AG20443 (cell line): ENCODE data around the gene FZD10.

Source experiments
- DNase-seq: peaks from one replicate; pipeline ENCODE4 v3.0.0; 2012; ENCODE audit warnings: low spot score, mixed read lengths

FZD10 gene

DNA sequence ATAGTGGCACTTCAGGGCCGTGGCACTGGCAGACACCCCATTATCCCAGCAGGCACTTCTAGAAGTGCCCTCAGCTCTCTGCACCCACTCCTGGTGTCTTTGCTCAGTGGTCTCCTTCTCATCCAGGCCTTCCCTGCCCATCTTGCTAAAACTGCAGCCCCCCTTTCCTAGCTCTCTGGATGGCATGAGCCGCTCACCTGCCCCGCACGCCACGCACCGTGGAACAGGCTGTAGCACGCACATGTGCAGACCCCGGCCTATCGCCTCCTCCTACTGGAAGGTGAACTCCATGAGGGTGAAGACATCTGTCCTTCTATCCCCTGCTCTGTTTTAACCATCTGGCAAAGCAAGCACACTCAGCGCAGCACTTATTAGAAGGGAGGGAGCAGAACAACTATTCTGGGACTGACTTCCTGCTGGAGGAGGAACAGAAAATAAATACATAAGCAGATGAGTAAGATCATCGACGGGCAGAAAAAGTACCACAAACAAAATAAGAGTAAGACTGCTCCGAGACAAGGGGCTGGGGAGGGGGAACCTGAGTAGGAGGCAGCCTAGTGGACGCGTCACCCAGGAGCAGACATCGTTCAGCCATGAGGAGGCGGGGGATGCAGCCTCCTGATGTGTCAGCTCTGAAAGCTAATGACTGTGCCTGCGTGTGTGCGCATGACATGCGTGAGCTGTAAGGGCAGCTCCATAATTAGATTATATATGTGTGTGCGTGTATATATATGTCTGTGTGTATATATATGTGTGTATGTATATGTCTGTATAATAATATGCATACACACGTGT is 7.8 kb upstream of the FZD10 start:
- no peak for DNase-seq

DNA sequence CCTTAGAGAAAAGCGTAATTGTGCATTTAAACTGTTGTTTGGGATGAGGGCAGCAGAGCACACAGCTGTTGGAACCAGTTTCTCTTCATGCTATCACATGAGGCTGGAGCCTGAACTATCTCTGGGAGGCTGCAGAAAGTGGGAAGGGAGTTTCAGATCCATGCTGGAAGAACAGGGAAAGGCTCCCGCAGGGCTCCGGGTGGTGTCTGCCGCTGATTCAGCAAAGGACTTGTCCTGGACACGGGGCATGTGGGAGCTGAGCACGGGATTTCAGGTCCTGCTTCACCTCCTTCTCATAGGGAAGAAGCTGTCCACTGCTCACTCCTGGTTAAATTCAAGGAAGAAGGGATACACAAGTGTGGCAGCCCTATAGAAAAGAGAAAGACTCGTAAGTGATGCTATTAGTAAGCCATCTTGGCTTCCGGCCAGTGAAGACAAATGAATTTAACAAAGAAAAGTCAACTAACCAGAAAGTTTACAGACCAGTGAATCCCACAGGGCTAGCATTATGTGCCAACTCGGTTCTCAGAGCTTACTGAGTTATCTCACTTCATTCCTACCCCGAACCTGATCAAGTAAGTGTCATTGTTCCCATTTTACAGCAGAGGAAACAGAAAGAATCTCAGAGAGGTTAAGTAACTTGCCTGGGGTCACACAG is 6.7 kb upstream of the FZD10 start:
- DNase-seq = no peak

DNA sequence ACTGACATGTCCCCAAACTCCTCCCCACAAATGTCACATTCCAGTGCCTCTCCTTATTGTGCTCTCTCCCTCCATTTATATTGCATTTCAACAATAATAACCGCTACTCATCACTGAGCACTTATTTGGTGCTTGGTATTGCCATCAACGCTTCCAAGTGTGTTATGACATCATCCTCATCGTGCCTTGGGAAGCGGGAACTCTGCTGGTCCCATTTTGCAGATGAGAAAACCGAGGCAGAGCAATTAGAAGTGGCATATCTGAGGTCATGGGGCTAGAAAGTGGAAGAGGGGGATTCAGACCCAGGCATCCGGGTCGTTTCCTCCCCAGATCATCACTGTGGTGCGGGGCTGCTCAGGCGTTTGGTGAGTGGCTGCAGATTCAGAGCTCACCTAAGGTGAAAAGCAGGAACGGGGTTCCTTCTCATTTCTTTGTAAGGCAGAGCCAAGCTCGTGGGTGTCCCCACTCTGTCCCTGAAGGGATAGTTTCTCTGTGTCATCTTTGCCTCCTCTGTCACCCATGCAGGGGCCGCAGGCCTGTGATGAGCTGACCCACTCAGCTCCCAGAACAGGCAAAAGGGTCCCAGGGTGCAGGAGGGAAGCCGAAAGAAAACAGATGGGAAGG is 5.5 kb upstream of the FZD10 start:
- no peak for DNase-seq

DNA sequence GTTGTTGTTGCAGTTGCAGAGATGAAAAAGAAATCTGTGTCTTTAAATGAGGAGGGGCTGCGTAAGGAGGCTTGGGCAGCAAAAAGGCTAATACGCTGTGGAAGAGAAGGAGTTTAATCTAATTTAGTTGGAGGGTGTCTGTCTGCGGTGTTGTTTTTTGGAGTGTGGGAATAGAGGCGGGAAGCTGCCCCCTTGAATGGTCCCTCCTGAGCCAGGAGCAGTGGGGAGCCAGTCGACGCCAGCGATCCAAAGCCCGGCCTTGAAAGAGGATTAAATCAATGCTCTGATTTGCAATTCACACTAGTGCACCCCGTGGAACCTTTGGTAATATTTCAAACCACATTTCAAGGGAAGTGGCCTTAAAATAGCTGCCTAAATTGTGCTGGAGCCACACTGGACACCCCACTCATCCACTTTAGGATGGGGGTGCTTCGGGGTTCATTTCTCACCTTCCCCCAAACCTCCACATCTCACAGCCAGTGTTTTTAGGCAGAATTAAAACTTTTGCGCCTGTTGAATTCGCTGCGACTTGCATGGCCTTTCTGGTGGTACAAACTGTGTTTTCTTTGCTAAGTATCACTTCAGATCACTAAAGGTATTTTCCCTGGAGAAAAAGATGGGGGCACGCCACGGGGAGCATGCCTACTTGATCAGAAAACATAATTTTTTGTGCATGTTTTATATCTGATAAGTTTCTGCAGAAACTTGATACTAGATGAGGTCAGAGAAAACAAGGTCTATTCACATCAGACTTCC is 4.1 kb upstream of the FZD10 start:
- no peak for DNase-seq

DNA sequence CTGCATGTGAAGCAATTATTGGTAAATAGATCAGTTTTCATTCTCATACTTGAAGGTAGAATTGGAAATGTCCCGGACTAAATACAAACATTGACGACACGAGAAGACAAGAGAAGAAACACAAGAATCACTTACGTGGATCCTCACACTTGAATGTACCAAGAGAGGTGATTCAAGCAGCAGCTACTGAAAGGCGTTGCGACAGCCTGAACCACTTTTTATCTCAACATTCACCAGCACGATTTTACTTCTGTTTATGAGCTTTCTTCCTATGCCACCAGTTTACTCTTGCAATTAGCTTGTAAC is 3.6 kb upstream of the FZD10 start:
- DNase-seq = no peak

DNA sequence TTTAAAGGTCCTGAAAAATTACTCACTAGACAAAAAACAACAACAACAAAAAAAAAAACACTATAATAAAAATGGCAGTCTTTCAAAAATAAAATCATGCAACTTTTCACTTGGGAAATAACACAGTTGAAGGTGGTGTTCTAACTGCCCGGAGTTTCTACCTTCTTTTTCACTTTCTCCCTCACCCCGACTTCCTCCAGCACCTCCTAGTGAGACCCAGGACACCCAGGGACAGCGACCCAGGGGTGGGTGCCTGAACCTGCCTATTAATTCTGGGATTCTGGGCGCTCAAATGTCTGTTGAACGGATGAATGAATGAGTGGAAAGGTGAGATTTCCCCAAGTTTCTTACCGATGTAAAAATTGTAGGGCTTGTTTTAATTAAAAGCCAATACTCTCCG is 2.0 kb upstream of the FZD10 start:
- no peak for DNase-seq

DNA sequence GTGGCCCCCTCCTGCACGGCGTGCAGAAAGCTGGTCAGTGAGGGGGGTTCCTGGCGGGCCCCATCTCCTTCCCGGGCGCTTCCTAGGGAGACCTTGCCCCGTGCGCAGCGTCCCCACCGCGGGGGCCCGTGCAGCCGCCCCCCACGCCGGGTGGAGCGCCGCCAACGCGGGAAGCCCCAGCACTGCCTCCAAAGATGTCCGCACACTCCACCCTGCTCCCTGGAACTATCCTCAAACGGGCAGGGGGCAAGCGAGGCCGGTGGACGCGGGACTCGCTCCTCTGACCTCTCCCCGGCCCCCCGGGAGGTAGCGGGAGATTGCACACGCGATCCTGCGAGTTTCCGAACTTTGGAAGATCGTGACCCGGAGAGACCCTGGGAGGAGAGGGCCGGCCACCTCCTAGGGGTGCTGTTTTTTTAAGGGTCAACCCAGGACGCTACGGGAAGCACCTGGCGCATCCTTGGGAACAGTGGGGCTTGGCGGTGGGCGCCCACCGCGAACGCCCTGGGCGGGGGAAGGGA is 1.5 kb upstream of the FZD10 start:
- no peak for DNase-seq

DNA sequence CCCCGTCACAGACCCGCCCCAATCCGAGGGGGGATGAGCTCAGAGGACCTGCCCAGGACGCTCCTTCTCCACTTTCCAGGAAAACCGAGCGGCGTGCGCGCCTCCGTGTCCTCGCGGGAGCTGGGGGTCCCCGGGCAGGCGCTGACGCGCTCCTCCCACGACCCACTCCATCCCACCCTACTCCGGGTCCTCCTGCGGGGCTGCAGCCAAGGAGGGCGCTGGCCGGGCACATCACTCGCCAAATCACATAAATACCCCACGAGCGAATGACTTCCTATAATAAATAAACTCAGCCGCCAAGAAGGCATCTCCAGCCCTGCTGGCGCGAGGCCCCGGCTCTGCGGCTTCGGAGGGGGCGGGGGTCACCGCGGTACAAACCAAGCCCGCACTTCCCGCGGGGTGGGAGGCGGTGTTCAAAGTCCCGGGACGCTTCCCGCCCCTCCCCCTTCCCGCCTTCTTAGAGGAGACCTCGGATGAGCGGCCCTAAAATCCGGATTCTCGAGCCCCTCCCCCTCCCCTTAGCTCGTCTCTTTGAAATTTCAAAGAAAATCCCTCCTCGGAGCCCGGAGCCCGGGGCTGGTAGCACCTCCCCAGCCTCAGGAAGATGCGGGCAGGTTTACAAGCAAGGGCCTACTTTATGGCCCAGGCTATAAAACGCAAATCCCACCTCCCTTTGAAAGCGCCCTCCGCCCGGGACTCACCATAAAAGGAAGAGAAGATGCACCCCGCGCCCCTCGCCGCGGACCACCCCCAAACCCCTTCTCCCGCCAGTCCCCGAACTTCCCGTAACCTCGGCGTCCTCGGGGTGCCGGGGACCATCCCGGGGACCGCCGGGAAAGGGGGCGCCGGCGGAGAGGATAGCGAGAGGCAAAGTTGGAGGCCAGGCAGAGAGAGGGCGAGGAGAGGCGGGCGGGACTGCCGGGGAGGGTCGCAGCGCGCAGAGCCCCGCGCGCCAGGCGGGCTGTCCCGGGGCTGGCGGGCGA is 712 bp upstream of the FZD10 start:
- DNase-seq = no peak

DNA sequence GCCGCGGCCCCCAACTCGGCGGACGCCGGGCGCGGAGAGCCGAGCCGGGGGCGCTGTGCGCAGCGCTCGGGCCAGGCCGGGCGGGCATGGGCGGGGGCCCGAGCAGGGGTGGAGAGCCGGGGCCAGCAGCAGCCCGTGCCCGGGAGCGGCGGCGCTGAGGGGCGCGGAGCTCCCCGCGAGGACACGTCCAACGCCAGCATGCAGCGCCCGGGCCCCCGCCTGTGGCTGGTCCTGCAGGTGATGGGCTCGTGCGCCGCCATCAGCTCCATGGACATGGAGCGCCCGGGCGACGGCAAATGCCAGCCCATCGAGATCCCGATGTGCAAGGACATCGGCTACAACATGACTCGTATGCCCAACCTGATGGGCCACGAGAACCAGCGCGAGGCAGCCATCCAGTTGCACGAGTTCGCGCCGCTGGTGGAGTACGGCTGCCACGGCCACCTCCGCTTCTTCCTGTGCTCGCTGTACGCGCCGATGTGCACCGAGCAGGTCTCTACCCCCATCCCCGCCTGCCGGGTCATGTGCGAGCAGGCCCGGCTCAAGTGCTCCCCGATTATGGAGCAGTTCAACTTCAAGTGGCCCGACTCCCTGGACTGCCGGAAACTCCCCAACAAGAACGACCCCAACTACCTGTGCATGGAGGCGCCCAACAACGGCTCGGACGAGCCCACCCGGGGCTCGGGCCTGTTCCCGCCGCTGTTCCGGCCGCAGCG is 639 bp downstream of the FZD10 start:
- DNase-seq = no peak

DNA sequence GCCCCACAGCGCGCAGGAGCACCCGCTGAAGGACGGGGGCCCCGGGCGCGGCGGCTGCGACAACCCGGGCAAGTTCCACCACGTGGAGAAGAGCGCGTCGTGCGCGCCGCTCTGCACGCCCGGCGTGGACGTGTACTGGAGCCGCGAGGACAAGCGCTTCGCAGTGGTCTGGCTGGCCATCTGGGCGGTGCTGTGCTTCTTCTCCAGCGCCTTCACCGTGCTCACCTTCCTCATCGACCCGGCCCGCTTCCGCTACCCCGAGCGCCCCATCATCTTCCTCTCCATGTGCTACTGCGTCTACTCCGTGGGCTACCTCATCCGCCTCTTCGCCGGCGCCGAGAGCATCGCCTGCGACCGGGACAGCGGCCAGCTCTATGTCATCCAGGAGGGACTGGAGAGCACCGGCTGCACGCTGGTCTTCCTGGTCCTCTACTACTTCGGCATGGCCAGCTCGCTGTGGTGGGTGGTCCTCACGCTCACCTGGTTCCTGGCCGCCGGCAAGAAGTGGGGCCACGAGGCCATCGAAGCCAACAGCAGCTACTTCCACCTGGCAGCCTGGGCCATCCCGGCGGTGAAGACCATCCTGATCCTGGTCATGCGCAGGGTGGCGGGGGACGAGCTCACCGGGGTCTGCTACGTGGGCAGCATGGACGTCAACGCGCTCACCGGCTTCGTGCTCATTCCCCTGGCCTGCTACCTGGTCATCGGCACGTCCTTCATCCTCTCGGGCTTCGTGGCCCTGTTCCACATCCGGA is 1.4 kb downstream of the FZD10 start:
- no peak for DNase-seq

DNA sequence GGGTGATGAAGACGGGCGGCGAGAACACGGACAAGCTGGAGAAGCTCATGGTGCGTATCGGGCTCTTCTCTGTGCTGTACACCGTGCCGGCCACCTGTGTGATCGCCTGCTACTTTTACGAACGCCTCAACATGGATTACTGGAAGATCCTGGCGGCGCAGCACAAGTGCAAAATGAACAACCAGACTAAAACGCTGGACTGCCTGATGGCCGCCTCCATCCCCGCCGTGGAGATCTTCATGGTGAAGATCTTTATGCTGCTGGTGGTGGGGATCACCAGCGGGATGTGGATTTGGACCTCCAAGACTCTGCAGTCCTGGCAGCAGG is 1.9 kb downstream of the FZD10 start:
- no peak for DNase-seq

DNA sequence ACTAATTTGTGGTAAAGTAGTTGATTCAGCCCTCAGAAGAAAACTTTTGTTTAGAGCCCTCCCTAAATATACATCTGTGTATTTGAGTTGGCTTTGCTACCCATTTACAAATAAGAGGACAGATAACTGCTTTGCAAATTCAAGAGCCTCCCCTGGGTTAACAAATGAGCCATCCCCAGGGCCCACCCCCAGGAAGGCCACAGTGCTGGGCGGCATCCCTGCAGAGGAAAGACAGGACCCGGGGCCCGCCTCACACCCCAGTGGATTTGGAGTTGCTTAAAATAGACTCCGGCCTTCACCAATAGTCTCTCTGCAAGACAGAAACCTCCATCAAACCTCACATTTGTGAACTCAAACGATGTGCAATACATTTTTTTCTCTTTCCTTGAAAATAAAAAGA is 2.7 kb downstream of the FZD10 start:
- no peak for DNase-seq

DNA sequence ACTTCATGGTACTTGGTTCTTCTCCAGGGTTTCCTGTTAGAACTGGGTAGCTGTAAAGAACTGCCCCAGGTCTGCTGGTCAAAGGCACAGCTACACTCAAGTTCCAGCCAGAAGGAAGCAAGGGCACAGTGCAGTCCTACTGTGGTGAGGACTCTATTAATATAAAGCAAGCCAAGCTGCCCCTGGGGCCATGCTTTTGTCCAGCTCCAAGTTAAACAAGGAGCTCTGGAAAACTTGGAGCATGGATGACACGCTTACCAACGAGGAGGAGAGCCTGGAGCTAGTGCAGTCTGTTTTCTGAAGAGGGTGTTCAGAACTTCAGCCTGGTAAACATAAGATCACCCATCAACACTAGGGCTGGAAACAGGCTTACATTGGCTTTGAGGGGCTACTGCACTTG is 4.0 kb downstream of the FZD10 start:
- DNase-seq = no peak

DNA sequence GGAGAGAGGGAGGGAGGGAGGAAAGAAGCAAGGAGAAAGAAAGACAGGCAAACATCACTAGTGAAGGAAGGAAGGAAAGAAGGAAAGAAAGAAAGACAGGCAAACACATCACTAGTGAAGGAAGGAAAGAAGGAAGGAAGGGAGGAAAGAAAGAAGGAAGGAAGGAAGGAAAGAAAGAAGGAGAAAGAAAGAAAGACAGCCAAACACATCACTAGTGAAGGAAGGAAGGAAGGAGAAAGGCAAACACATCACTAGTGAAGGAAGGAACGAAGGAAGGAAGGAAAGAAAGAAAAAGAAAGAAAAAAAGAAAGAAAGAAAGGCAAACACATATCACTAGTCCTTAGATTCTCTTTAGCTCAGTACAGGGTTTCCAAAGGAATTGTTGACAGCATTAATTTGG is 5.3 kb downstream of the FZD10 start:
- DNase-seq = no peak

DNA sequence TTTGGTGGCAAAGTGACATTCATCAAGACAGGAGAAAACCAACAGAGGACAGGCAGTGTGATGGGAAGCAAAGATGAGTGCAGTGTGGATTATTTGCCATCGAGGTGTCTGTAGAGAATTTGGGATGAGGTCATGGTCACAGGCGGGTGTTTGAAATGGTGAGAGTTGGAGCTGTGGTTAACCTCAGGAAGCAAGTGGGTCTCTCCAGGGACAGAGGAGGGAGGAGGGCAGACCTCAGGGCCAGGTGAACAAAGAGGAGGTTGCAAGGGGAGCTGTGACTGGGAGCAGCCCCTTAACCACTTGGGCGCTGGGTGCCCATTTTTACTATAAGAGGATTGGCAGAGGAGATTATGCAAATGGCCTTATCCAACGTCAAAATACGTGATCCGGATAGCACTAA is 7.0 kb downstream of the FZD10 start:
- DNase-seq = no peak

DNA sequence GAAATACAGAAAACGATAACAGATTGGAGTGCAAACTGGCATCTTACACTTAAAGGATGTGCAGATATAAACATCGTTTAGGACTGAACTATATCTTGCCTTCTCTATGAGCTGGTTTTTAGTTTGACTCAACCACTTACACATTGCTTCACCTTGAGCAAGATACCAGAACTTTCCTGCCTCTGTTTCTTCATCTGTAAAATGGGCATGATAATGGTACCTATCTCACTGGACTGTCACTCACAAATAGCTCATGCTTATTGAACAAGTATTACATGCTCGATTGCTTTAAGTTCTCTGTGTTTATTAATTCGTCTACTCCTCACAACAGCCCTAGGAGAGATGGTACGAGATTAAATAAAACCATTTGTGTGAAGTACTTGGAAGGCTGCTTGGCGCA is 7.7 kb downstream of the FZD10 start:
- DNase-seq = no peak

DNA sequence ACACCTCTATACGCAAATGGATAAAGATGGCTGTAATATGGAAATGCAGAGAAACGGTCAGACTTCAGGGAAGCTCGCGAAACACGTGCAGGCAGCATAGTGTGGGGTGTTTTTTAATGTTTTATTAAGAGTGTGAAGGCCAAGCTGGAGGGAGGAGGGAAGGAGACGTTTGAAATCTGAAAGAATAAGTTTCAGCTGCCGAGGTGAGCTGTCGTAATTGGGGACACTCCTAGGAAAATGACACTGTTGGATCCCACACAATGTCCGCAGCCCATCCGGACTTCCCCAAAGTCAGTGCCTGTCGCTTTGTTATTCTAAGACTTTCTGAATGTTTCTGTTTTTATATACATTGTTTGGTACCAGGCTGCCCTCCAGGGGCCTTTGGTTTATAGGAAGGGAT is 8.3 kb downstream of the FZD10 start:
- no peak for DNase-seq

DNA sequence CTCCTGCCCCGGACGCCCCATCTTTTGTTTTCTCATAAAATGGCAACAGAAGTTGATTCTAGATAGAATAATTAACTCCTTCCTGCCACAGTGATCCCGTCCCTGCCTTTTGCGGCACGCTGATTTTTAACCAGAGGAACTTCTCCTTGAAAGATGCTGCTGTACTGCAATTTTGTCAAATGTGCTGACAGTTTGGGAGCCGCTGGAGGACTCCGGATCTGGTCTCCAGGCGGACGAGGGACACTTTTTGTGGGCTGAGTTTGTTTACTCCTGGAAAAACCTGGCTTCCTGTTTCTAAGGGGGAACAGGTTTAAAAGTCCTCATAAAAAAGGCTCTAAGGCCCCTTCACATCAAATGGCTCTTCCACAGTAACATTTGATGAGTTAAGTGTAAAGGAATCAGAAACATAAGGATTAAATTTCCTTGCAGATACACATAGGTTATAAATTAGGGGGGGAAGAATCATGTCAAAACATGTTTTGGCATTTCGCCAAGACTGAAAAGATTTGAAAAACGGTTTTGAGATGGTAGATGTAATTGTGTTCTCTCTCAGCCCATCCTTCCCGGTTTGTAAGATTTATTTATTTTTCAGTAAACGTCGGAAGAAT is 15.5 kb downstream of the FZD10 start:
- DNase-seq = no peak

DNA sequence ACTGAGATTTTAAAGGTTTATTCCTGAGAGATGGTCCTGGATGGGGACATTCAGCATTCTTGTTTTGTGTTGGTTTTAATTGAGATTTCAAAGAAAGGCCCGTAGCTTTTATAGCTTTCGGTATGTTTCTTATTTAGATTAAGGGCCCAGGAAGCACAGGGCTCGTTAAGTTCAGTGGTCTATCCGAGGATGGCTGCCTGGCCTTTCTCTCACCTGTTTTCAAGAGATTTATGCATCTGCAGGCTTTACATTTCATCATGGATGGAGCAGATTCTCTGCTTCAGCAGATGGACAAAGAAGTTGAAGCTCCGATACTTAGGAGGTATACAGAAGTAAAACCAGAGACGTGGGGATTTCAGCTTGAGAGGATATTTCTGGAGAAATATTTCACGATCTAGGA is 16.0 kb downstream of the FZD10 start:
- DNase-seq = no peak

DNA sequence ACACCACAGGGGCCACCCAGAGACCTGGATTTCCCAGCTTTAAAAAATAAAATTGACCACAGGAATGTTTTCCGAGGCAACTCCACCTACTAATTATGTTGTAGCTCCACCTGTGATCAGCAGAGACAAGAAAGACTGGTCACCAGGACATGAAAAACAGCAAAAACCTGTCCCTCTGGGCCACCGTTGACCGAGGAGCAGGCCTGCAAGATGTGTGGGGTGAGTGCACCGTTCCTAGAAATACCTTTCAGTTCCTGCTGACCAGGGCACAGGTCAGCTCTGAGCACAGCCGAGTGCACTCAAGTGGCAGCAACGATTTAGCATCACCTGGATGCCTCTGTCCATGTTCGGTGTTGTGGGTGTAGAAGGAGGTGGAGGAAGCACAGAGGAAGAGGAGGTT is 16.9 kb downstream of the FZD10 start:
- DNase-seq = no peak
